ENCODE measurements around the gene TALDO1. TPM values are rescaled to one million over a fixed set of nuclear protein-coding genes. Genes with fewer than 3 reads are reported as not detected.

Gene TALDO1
- total RNA-seq, 2 donors from 2014 or later = 131 to 255 TPM

- H3K9me3 Mint-ChIP-seq = no peaks in the 10 kb centered on the region
- no peak overlapping the region for H3K27ac Mint-ChIP-seq
- H3K27me3 Mint-ChIP-seq = no peaks in the 10 kb centered on the region
- peaks cover 21% of the 10 kb centered on the region for H3K36me3 Mint-ChIP-seq (ENCODE audit: low read depth)
- no peak overlapping the region for H3K4me3 Mint-ChIP-seq
- no peaks in the 10 kb centered on the region for H3K4me1 Mint-ChIP-seq
- ATAC-seq (replicated peaks) = no peak
These were observed 43.7 kb downstream of the TALDO1 start for GRCh38 chr11:790721-791564.

- H3K27me3 Mint-ChIP-seq = no peaks in the 10 kb centered on the region
- peaks cover 25% of the 10 kb centered on the region for H3K36me3 Mint-ChIP-seq (ENCODE audit: low read depth)
- H3K9me3 Mint-ChIP-seq = no peaks in the 10 kb centered on the region
- H3K4me1 Mint-ChIP-seq = peaks cover 4% of the 10 kb centered on the region
- H3K27ac Mint-ChIP-seq = no peak overlapping the region
- no peak for ATAC-seq (replicated peaks)
- no peak overlapping the region for H3K4me3 Mint-ChIP-seq
These were observed 44.6 kb downstream of the TALDO1 start for GRCh38 chr11:791658-792534.

- H3K4me3 Mint-ChIP-seq = no peak overlapping the region
- H3K27ac Mint-ChIP-seq = no peak overlapping the region
- H3K9me3 Mint-ChIP-seq = no peaks in the 10 kb centered on the region
- ATAC-seq (replicated peaks) = no peak
- peaks cover 25% of the 10 kb centered on the region for H3K36me3 Mint-ChIP-seq (ENCODE audit: low read depth)
- no peaks in the 10 kb centered on the region for H3K27me3 Mint-ChIP-seq
- H3K4me1 Mint-ChIP-seq = peaks cover 4% of the 10 kb centered on the region
These were observed 45.2 kb downstream of the TALDO1 start for GRCh38 chr11:792535-792821.

- Mint-ChIP-seq H3K36me3 (ENCODE audit: low read depth) (peaks cover 25% of the 10 kb centered on the region), H3K27ac (no peak overlapping the region), H3K27me3 (no peaks in the 10 kb centered on the region), H3K9me3 (no peaks in the 10 kb centered on the region), H3K4me3 (no peak overlapping the region), H3K4me1 (peaks cover 4% of the 10 kb centered on the region)
- no peak for ATAC-seq (replicated peaks)
These were observed 45.6 kb downstream of the TALDO1 start for GRCh38 chr11:792873-793272.

- ATAC-seq (replicated peaks) = no peak
- peak overlapping the region; percentile 23 for H3K4me3 Mint-ChIP-seq
- H3K27me3 Mint-ChIP-seq = no peaks in the 10 kb centered on the region
- peaks cover 4% of the 10 kb centered on the region for H3K4me1 Mint-ChIP-seq
- no peak overlapping the region for H3K27ac Mint-ChIP-seq
- H3K36me3 Mint-ChIP-seq (ENCODE audit: low read depth) = peaks cover 25% of the 10 kb centered on the region
- no peaks in the 10 kb centered on the region for H3K9me3 Mint-ChIP-seq
These were observed 46.3 kb downstream of the TALDO1 start for GRCh38 chr11:793556-793955.

- no peaks in the 10 kb centered on the region for H3K9me3 Mint-ChIP-seq
- H3K36me3 Mint-ChIP-seq (ENCODE audit: low read depth) = peaks cover 25% of the 10 kb centered on the region
- peak overlapping the region; percentile 85 for H3K4me3 Mint-ChIP-seq
- H3K27me3 Mint-ChIP-seq = no peaks in the 10 kb centered on the region
- no peak overlapping the region for H3K27ac Mint-ChIP-seq
- ATAC-seq (replicated peaks) = no peak
- H3K4me1 Mint-ChIP-seq = peaks cover 4% of the 10 kb centered on the region
These were observed 46.9 kb downstream of the TALDO1 start for GRCh38 chr11:794013-794765.

- Mint-ChIP-seq H3K4me1 (peaks cover 4% of the 10 kb centered on the region), H3K4me3 (peak overlapping the region; percentile 85), H3K9me3 (no peaks in the 10 kb centered on the region), H3K27ac (no peak overlapping the region), H3K27me3 (no peaks in the 10 kb centered on the region), H3K36me3 (ENCODE audit: low read depth) (peaks cover 25% of the 10 kb centered on the region)
- no peak for ATAC-seq (replicated peaks)
These were observed 47.7 kb downstream of the TALDO1 start for GRCh38 chr11:794766-795633.

GRCh38 chr11:795634-796564 is 48.6 kb downstream of the TALDO1 start:
- Mint-ChIP-seq H3K4me1 (peaks cover 4% of the 10 kb centered on the region), H3K27ac (peak overlapping the region; percentile 87), H3K36me3 (ENCODE audit: low read depth) (peaks cover 19% of the 10 kb centered on the region), H3K4me3 (peak overlapping the region; percentile 85), H3K9me3 (no peaks in the 10 kb centered on the region), H3K27me3 (no peaks in the 10 kb centered on the region)
- peak; percentile 82 for ATAC-seq (replicated peaks)

- Mint-ChIP-seq H3K4me3 (peak overlapping the region; percentile 85), H3K9me3 (no peaks in the 10 kb centered on the region), H3K27ac (peak overlapping the region; percentile 87), H3K27me3 (no peaks in the 10 kb centered on the region), H3K4me1 (peaks cover 4% of the 10 kb centered on the region), H3K36me3 (ENCODE audit: low read depth) (peaks cover 13% of the 10 kb centered on the region)
- no peak for ATAC-seq (replicated peaks)
These were observed 49.5 kb downstream of the TALDO1 start for GRCh38 chr11:796565-797295.

GRCh38 chr11:797296-798092 is 50.2 kb downstream of the TALDO1 start:
- peak; percentile 54 for ATAC-seq (replicated peaks)
- no peaks in the 10 kb centered on the region for H3K9me3 Mint-ChIP-seq
- H3K4me1 Mint-ChIP-seq = peaks cover 4% of the 10 kb centered on the region
- peak overlapping the region; percentile 75 for H3K27ac Mint-ChIP-seq
- H3K4me3 Mint-ChIP-seq = peak overlapping the region; percentile 85
- peaks cover 13% of the 10 kb centered on the region for H3K36me3 Mint-ChIP-seq (ENCODE audit: low read depth)
- no peaks in the 10 kb centered on the region for H3K27me3 Mint-ChIP-seq

GRCh38 chr11:798093-798713 is 50.9 kb downstream of the TALDO1 start, which contains the start of gene SLC25A22:
Gene SLC25A22, minus strand, starts transcription at chr11:798281. Its CDS starts 3,275 bp downstream, at chr11:795006.
- Mint-ChIP-seq H3K9me3 (no peaks in the 10 kb centered on the region), H3K4me3 (peak within 1 kb of the TSS; percentile 85), H3K36me3 (ENCODE audit: low read depth) (peaks cover 13% of the 10 kb centered on the region), H3K27ac (peak within 1 kb of the TSS; percentile 75), H3K27me3 (no peaks in the 10 kb centered on the region), H3K4me1 (peaks cover 4% of the 10 kb centered on the region)
- peak; percentile 68 for ATAC-seq (replicated peaks)
